Stromal cell of bone marrow (primary cell): Measurements from ENCODE around the gene CACNB1.

Source experiments
- DNase-seq: peaks from one replicate; pipeline ENCODE4 v3.0.0-alpha.2; 2012; ENCODE audit warnings: low read depth

Gene CACNB1

GRCh38 chr17:39197380-39198185, at the start of gene CACNB1:
TSS of gene CACNB1 (minus strand) at chr17:39197669. CDS start at chr17:39197495, 174 bp downstream.
- DNase-seq: peak; percentile 54

DNA sequence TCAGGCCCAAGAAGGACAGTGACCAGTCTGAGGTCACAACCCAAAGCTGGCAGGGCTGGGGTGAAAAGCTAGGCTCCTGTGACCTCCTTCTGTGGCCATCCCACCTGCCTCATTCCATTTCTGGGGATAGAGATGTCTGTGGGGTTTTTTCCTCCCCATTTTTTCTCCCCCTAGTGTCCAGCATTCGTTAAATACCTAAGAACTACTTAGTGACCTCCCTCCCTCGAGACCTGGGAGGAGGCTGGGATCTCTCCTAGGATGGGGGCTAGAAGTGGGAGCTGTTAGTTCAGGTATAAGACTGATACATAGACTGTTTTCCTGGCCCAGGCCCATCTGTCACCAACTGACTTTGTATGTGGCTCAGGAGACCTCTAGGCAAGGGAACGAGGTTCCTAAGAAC, 48.8 kb upstream of the CACNB1 start:
- DNase-seq: no peak

GRCh38 chr17:39244600-39245570, 47.4 kb upstream of the CACNB1 start:
- peak; percentile 40 for DNase-seq

- no peak for DNase-seq
These were observed 46.6 kb upstream of the CACNB1 start for GRCh38 chr17:39244016-39244599.

DNA sequence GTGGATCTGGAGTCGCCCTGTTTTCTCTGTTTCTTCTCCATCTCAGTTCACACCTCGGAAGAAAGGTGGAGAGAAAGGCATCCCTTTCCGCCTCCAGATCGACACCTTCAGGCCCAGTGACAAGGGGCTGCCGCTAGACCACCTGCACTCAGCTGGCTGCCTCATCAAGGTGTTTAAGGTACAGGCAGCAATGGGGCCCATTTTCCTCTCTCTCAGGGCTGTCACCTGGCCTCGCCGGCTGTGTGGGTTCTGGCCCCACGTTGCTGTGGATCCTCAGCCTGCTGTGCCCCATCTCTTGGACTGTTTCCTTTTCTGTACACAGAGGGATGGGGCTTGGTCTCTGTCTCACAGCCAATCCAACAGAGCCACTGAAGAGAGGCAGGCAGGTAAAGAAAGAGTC, 45.7 kb upstream of the CACNB1 start:
- no peak for DNase-seq

- DNase-seq: no peak
These were observed 43.2 kb upstream of the CACNB1 start for GRCh38 chr17:39240631-39241030.

DNA sequence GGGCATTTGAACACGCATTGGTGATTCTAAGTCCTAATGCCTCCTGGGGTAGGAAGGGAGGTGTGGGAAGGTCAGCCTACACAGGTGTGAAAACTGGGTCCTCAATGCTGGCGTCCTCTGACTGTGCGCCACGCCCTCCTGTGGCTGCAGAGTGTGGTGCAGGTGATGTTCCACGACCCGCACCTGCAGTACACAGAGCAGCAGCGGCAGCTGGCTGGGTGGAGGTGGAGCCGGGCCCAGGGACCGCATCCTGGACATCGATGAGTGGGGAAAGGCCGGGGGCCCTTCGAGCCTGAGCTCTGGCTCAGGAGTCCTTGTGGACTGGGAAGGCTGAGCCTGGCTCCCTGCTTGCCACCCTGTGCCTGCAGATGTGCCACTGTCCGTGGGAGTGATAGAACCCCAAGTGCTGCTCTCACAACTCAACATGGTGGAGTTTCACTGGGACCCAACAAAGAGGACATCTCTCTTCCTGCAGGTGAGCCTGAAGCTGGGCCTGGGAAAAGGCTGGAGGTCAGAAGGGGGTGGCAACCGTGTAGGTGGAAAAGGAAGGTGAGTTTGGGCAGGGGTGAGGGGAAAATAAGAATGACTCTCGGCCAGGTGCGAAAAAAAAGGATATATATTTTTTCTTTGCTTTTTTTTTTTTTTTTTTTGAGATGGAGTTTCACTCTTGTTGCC, 42.3 kb upstream of the CACNB1 start:
- no peak for DNase-seq

DNA sequence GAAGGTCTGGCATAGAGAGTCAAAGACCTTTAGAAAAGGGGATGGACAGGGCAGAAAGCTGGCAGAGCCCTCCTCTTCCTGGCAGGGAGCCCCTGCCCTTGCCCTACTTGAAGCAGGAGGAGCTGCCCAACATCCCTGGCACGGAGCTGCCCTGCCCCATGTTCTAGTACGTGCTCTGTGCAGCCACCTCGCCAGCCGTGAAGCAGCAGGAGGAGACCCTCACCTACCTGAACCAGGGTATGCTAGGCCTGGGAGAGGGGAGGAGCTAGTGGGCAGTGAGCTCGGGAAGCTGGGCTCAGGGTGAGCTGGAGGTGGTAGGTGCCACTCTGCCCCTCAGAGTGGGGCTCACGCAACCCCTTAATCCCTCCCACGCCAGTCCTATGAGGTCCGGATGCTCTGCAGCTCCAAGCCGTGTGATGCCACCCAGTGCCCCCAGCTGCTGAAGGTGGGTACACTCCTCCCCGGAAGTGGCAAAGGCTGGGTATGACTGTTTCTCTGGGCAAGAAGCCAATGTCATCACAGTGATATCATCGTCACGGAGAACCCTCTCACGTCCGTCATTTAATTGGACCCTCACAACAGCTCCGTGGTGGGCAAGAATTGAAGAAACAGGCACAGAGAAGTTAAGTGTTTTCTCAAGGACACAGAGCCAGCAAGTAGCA, 41.0 kb upstream of the CACNB1 start:
- DNase-seq: no peak

GRCh38 chr17:39237586-39237985, 40.1 kb upstream of the CACNB1 start:
- DNase-seq: no peak

- no peak for DNase-seq
These were observed 39.5 kb upstream of the CACNB1 start for GRCh38 chr17:39236981-39237441.

GRCh38 chr17:39236450-39236927, 39.0 kb upstream of the CACNB1 start:
- no peak for DNase-seq

GRCh38 chr17:39235555-39236449, 38.3 kb upstream of the CACNB1 start:
- no peak for DNase-seq

GRCh38 chr17:39231591-39232551, 34.4 kb upstream of the CACNB1 start:
- no peak for DNase-seq

DNA sequence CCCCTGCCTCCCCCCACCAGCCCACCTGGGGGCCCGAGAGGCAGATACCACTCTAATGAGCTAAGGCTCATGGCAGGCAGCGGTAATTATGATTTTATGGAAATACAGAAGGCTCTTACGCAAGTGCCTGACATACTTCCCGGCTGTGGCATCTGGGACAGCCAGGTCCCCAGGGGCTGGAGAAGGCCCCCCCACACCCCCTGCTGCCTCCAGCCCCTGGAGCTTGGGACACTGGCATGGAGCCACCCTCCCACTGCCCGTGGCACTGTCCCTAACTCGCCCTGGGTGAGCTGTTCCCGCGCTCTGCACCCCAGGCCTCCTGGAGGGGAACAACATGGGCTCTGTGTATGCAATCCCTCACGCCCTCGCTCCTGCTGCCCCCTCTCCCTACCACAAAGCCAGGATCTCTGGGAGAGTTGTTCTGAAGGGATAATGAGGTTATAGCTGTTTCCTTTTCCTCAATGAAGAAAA, 33.7 kb upstream of the CACNB1 start:
- DNase-seq: no peak

GRCh38 chr17:39230361-39230760, 32.9 kb upstream of the CACNB1 start:
- DNase-seq: no peak

GRCh38 chr17:39229274-39229913, 31.9 kb upstream of the CACNB1 start:
- no peak for DNase-seq

- DNase-seq: no peak
These were observed 30.0 kb upstream of the CACNB1 start for GRCh38 chr17:39227364-39227919.
